Left renal cortex interstitium (tissue), 4 donors: Measurements from ENCODE around the gene KRT71. TPM values are rescaled to one million over a fixed set of nuclear protein-coding genes. Genes with fewer than 3 reads are reported as not detected.

Experiments
- DNase-seq, 4 donors: peaks; one replicate each; pipeline ENCODE4 v3.0.0-alpha.2; 2013; ENCODE audit warnings: low read depth in 4 of 4, low spot score in 2 of 4, missing footprints in 1 of 4
- polyA plus RNA-seq, 4 donors: library from polyadenylated mRNA; unstranded; fragments of 120-200 nt; gene quantifications; one replicate each; pipeline ENCODE4 v1.2.1, GENCODE V29; 2013; ENCODE audit not compliant: insufficient read length in 4 of 4

KRT71 gene
- polyA plus RNA-seq, 4 donors = not detected

GRCh38 chr12:52540531-52540930 is 12.4 kb downstream of the KRT71 start:
- no peak for DNase-seq

GRCh38 chr12:52539821-52540173 is 13.1 kb downstream of the KRT71 start:
- DNase-seq = no peak

- DNase-seq = peak in 1 of 4 donors; percentile 16
Measured at GRCh38 chr12:52539083-52539820, 13.7 kb downstream of the KRT71 start.

GRCh38 chr12:52537101-52537500 is 15.8 kb downstream of the KRT71 start:
- no peak for DNase-seq

- DNase-seq = no peak
Measured at GRCh38 chr12:52535574-52535973, 17.4 kb downstream of the KRT71 start.

- DNase-seq = no peak
Measured at GRCh38 chr12:52534482-52534881, 18.5 kb downstream of the KRT71 start.

GRCh38 chr12:52533686-52534470 is 19.1 kb downstream of the KRT71 start:
- DNase-seq = no peak

- DNase-seq = no peak
Measured at GRCh38 chr12:52532636-52533035, 20.3 kb downstream of the KRT71 start.

GRCh38 chr12:52531566-52532300 is 21.2 kb downstream of the KRT71 start:
- DNase-seq = no peak

GRCh38 chr12:52530905-52531304 is 22.0 kb downstream of the KRT71 start:
- DNase-seq = no peak

GRCh38 chr12:52530366-52530765 is 22.6 kb downstream of the KRT71 start:
- DNase-seq = no peak

GRCh38 chr12:52529846-52530245 is 23.1 kb downstream of the KRT71 start:
- no peak for DNase-seq

- no peak for DNase-seq
Measured at GRCh38 chr12:52529417-52529816, 23.5 kb downstream of the KRT71 start.

GRCh38 chr12:52528641-52529143 is 24.3 kb downstream of the KRT71 start:
- no peak for DNase-seq

- DNase-seq = no peak
Measured at GRCh38 chr12:52527121-52527800, 25.7 kb downstream of the KRT71 start.

- no peak for DNase-seq
Measured at GRCh38 chr12:52526511-52526951, 26.4 kb downstream of the KRT71 start.

- no peak for DNase-seq
Measured at GRCh38 chr12:52525661-52526499, 27.1 kb downstream of the KRT71 start.

- DNase-seq = no peak
Measured at GRCh38 chr12:52524898-52525591, 27.9 kb downstream of the KRT71 start.

- no peak for DNase-seq
Measured at GRCh38 chr12:52524241-52524897, 28.6 kb downstream of the KRT71 start.
